HepG2 (cell line): ENCODE measurements around the gene ANKRD6. TPM values are rescaled to one million over a fixed set of nuclear protein-coding genes. Genes with fewer than 3 reads are reported as not detected.

Experiments
- ATAC-seq: fragments of 200-7000 bp; cut with Tn5 transposase; 3 replicates; pipeline ENCODE4 v1.9.1; 2020; ENCODE audit warnings: mild to moderate bottlenecking, moderate library complexity
- BruUV-seq: library from RNA; stranded (reverse); fragments of 400-500 nt; replicated peaks from 2 replicates; lab custom pipeline; 2021; lab: Mats Ljungman, UMichigan
- CTCF ChIA-PET: fragments of 300-600 bp; formaldehyde crosslinking; extraction: SDS; loops from one replicate; lab custom pipeline; 2021; ENCODE audit warnings: low total read pairs, inconsistent platforms, low intra/inter-chr PET ratio; lab: Yijun Ruan, JAX
- POLR2A ChIA-PET: fragments of 350-600 bp; sonication (Branson Sonifier 250); formaldehyde crosslinking; loops from one replicate; lab custom pipeline; 2020; ENCODE audit warnings: antibody characterized with exemption, inconsistent platforms; lab: Yijun Ruan, JAX
- DNase-seq: peaks from one replicate; pipeline ENCODE4 v3.0.0-alpha.2; 2015; ENCODE audit warnings: low spot score
- FAIRE-seq: peaks from 3 replicates; lab custom pipeline; 2011; peaks lifted over from hg19 to GRCh38; lab: Jason Lieb, UNC
- H2AFZ ChIP-seq: one replicate; pipeline ENCODE4 v1.6.1; 2011; ENCODE audit warnings: low read length, inconsistent platforms
- H3K27ac ChIP-seq: fragments of 300-600 bp; 3 replicates; pipeline ENCODE4 v1.8.0; 2011; ENCODE audit warnings: mixed run types, mild to moderate bottlenecking, mixed read lengths, low read length, inconsistent platforms; ENCODE audit not compliant: insufficient read depth; ENCODE audit errors: extremely low read length
- H3K27me3 ChIP-seq, 2 experiments: fragments of 200-600 bp in 1 of 2; 2 replicates in 1 of 2; 3 replicates in 1 of 2; pipeline versions ENCODE4 v1.6.0 to v1.8.0; 2011; ENCODE audit warnings: low read length in 2 of 2, mild to moderate bottlenecking in 2 of 2, moderate library complexity in 2 of 2, inconsistent platforms in 1 of 2; ENCODE audit not compliant: insufficient read depth in 2 of 2, control insufficient read depth in 1 of 2
- H3K36me3 ChIP-seq, 2 experiments: fragments of 200-600 bp in 1 of 2; replicated peaks in 1 of 2; 2 replicates in 1 of 2; 3 replicates in 1 of 2; pipeline versions ENCODE4 v1.5.1 to v1.8.0; 2011; ENCODE audit warnings: low read length in 2 of 2, inconsistent platforms in 1 of 2; ENCODE audit not compliant: insufficient read depth in 2 of 2, control insufficient read depth in 1 of 2
- H3K4me1 ChIP-seq: 2 replicates; pipeline ENCODE4 v1.5.1; 2012; ENCODE audit warnings: low read length, inconsistent platforms; ENCODE audit not compliant: insufficient read depth
- H3K4me2 ChIP-seq: 2 replicates; pipeline ENCODE4 v1.6.0; 2011; ENCODE audit warnings: low read depth, low read length, inconsistent platforms
- H3K4me3 ChIP-seq, 3 experiments: fragments of 200-600 bp in 1 of 3; sonication (generic), shearing (Covaris generic) in 1 of 3; replicated peaks in 1 of 3; 2 replicates each; pipeline ENCODE4 v1.5.1; 2011 to 2016; ENCODE audit warnings: low read length in 3 of 3, inconsistent platforms in 2 of 3, low read depth in 2 of 3, mild to moderate bottlenecking in 2 of 3, control low read depth in 1 of 3, mixed read lengths in 1 of 3; ENCODE audit not compliant: insufficient read depth in 1 of 3
- H3K79me2 ChIP-seq: one replicate; pipeline ENCODE4 v1.6.1; 2011; ENCODE audit warnings: low read length, inconsistent platforms; ENCODE audit not compliant: insufficient read depth
- H3K9ac ChIP-seq: 2 replicates; pipeline ENCODE4 v1.6.0; 2011; ENCODE audit warnings: mild to moderate bottlenecking, low read depth, low read length, inconsistent platforms; ENCODE audit not compliant: insufficient read depth
- H3K9me3 ChIP-seq: 2 replicates; pipeline ENCODE4 v1.5.1; 2012; ENCODE audit warnings: mild to moderate bottlenecking, low read length
- H4K20me1 ChIP-seq: 2 replicates; pipeline ENCODE4 v1.6.0; 2011; ENCODE audit warnings: inconsistent platforms, mild to moderate bottlenecking, low read length, moderate library complexity; ENCODE audit not compliant: insufficient read depth
- CHD4 ChIP-seq: fragments of 200-600 bp; sonication (generic); IDR thresholded peaks from 2 replicates; pipeline ENCODE4 v1.7.0; 2017; ENCODE audit warnings: mild to moderate bottlenecking, low read length, borderline replicate concordance
- DR1 ChIP-seq: sonication (generic); formaldehyde crosslinking; IDR thresholded peaks from 2 replicates; pipeline ENCODE4 v1.8.0; 2021; ENCODE audit warnings: mild to moderate bottlenecking, missing genetic modification reagents, inconsistent platforms
- FOSL2 ChIP-seq: sonication (generic); formaldehyde crosslinking; IDR thresholded peaks from 2 replicates; pipeline ENCODE4 v1.4.0; 2020; ENCODE audit warnings: missing genetic modification reagents
- FOXA3 ChIP-seq: IDR thresholded peaks from 2 replicates; pipeline ENCODE4 v1.6.1; 2016; ENCODE audit warnings: missing genetic modification reagents, missing compliant biosample characterization
- FOXK1 ChIP-seq: sonication (generic); formaldehyde crosslinking; IDR thresholded peaks from 2 replicates; pipeline ENCODE4 v1.4.0; 2020; ENCODE audit warnings: low read depth, missing genetic modification reagents, borderline replicate concordance
- HCFC1 ChIP-seq: fragments of 150-350 bp; IDR thresholded peaks from 2 replicates; pipeline ENCODE4 v1.6.1; 2014; ENCODE audit warnings: low read depth, low read length
- MEIS1 ChIP-seq: sonication (generic); formaldehyde crosslinking; IDR thresholded peaks from 2 replicates; pipeline ENCODE4 v1.9.0; 2021; ENCODE audit warnings: mild to moderate bottlenecking, missing genetic modification reagents, moderate library complexity, borderline replicate concordance
- MZF1 ChIP-seq: sonication (generic); formaldehyde crosslinking; IDR thresholded peaks from 2 replicates; pipeline ENCODE4 v1.8.1; 2023; ENCODE audit warnings: mild to moderate bottlenecking, missing genetic modification reagents, borderline replicate concordance
- PHB2 ChIP-seq: fragments of 450-650 bp; IDR thresholded peaks from 2 replicates; pipeline ENCODE4 v1.6.1; 2018; ENCODE audit not compliant: partially characterized antibody
- SP1 ChIP-seq, 2 experiments: fragments of 450-650 bp in 1 of 2; sonication (generic) in 1 of 2; formaldehyde crosslinking in 1 of 2; IDR thresholded peaks; 2 replicates each; pipeline versions ENCODE4 v1.4.0 to v1.6.1; 2016 to 2020; ENCODE audit warnings: missing genetic modification reagents in 1 of 2
- ZBTB1 ChIP-seq: sonication (generic); formaldehyde crosslinking; IDR thresholded peaks from 2 replicates; pipeline ENCODE4 v1.4.0; 2020; ENCODE audit warnings: missing genetic modification reagents, borderline replicate concordance
- ZBTB3 ChIP-seq: sonication (generic); formaldehyde crosslinking; IDR thresholded peaks from 2 replicates; pipeline ENCODE4 v1.4.0; 2020; ENCODE audit warnings: low read depth, mild to moderate bottlenecking, moderate library complexity, missing genetic modification reagents, borderline replicate concordance
- ZFX ChIP-seq: sonication (generic); formaldehyde crosslinking; IDR thresholded peaks from 2 replicates; pipeline ENCODE4 v1.4.0; 2020; ENCODE audit warnings: mild to moderate bottlenecking, low read depth, missing genetic modification reagents, moderate library complexity
- ZKSCAN5 ChIP-seq: sonication (generic); formaldehyde crosslinking; IDR thresholded peaks from 2 replicates; pipeline ENCODE4 v1.5.1; 2020; ENCODE audit warnings: mild to moderate bottlenecking, missing genetic modification reagents
- ZNF256 ChIP-seq: sonication (generic); formaldehyde crosslinking; conservative IDR thresholded peaks from 2 replicates; pipeline ENCODE4 v1.4.0; 2020; ENCODE audit warnings: missing genetic modification reagents
- ZNF441 ChIP-seq: sonication (generic); formaldehyde crosslinking; IDR thresholded peaks from 2 replicates; pipeline ENCODE4 v1.7.0; 2021; ENCODE audit warnings: missing genetic modification reagents, borderline replicate concordance
- ZNF850 ChIP-seq: sonication (generic); formaldehyde crosslinking; conservative IDR thresholded peaks from 2 replicates; pipeline ENCODE4 v1.9.0; 2021; ENCODE audit warnings: mild to moderate bottlenecking, missing genetic modification reagents
- WGBS: methylation state at CpG from one replicate; pipeline ENCODE4 v1.1.6; 2017; ENCODE audit warnings: low lambda C conversion rate; 5-methylcytosine and 5-hydroxymethylcytosine counted together
- in situ Hi-C: cut with HindIII; loops from 2 replicates; pipeline ENCODE4 v1.10.0; 2017; ENCODE audit warnings: low pct_unique_long_range_greater_than_20kb; ENCODE audit not compliant: extremely low pct_ligation_motif_present
- intact Hi-C: fragments of 100-400 bp; cut with micrococcal nuclease; formaldehyde crosslinking; loops from one replicate; pipeline ENCODE4 v1.10.0; 2022; ENCODE audit not compliant: unreplicated experiment
- polyA plus RNA-seq, 8 experiments: library from polyadenylated mRNA; depleted of rRNA in 3 of 8; stranded (reverse) in 7 of 8; unstranded in 1 of 8; fragments of >200 nt; fragmentation: Illumina TruSeq in 4 of 8; extraction: Trizol in 4 of 8; gene quantifications; 2 replicates each; pipeline versions ENCODE4 v1.2.1 to v1.2.3, GENCODE V29; 2011 to 2016; ENCODE audit warnings: low read depth in 4 of 8, missing spikeins in 1 of 8, mixed read lengths in 1 of 8; ENCODE audit not compliant: insufficient read depth in 1 of 8
- total RNA-seq, 5 experiments: library from RNA; depleted of rRNA; stranded (reverse); fragments of >200 nt; fragmentation: Illumina TruSeq; extraction: Trizol; gene quantifications; 2 replicates each; pipeline ENCODE4 v1.2.3, GENCODE V29; 2016; ENCODE audit warnings: low read depth in 1 of 5
- TF ChIP-seq, protein P1 (sequence below): sonication (generic); formaldehyde crosslinking; IDR thresholded peaks from 2 replicates; pipeline ENCODE4 v1.9.0; 2021; ENCODE audit warnings: missing genetic modification reagents, mild to moderate bottlenecking, borderline replicate concordance
- TF ChIP-seq, protein P2 (sequence below): fragments of 450-650 bp; IDR thresholded peaks from 2 replicates; pipeline ENCODE4 v1.6.1; 2017; ENCODE audit warnings: mild to moderate bottlenecking
- TF ChIP-seq, protein P3 (sequence below): sonication (generic); formaldehyde crosslinking; IDR thresholded peaks from 2 replicates; pipeline ENCODE4 v1.4.0; 2020; ENCODE audit warnings: mild to moderate bottlenecking, missing genetic modification reagents

The ANKRD6 gene
- total and polyA plus RNA-seq, 2 of the 13 experiments (the other 11 are each of a cell fraction or from before 2014, with no cell fraction given): 0.18 to 0.36 TPM

DNA sequence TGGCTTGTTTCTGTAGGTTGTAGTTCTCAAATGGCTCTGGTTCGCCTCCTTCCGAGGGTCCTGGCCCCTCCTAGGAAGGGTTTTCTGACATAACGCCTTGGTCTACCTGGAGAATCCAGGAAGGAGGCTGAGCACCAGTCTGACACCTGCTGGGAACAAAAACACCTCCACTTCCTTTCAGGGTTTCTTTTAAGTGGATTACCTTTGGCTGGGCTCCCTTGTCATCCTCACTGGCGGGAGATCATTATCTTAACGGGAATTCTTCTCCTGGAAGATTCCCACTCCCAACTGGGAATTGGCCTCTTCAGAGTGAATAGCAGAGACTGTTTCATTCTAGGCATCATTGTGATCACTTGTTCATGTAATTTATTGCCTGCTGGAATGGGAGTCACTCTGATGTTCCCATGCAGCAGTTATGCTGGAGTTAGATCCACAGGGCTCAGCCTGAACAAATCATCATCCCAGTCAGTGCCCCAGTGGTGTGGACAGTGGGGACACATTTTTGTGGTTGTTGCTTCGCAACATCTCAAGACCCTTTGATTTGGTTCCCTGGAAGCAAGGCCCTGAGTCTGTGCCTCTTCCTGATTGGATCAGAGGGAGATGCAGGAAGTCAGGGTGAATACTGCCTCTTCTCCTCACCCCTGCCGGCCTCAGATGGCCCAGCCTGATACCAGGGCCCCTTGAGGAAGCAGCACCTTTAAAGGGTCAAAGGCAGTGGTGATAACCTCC is 156.5 kb downstream of the ANKRD6 start:
- H3K4me1 ChIP-seq: no peaks in the 10 kb centered on the region
- H3K79me2 ChIP-seq: no peaks in the 10 kb centered on the region
- 34% methylated on average over 4 of the region's 7 CpGs for WGBS
- ChIA-PET POLR2A (no interaction called here), CTCF (no interaction called here)
- no peak for DNase-seq
- TF ChIP-seq FOXA3 (CRISPR knock-in tag) (no peak), ZKSCAN5 (CRISPR knock-in tag) (no peak), FOSL2 (no peak), PHB2 (no peak), DR1 (CRISPR knock-in tag) (no peak), HCFC1 (no peak), ZFX (CRISPR knock-in tag) (no peak), MEIS1 (no peak), ZNF256 (no peak), FOXK1 (no peak), ZBTB3 (no peak), ZBTB1 (CRISPR knock-in tag) (no peak), ZNF850 (CRISPR knock-in tag) (no peak), SP1 (IDR thresholded peaks at IDR 0.05) (no peak), SP1 (CRISPR knock-in tag; IDR thresholded peaks at IDR 0.05) (no peak), CHD4 (no peak), ZNF441 (no peak), MZF1 (CRISPR knock-in tag) (no peak)
- TF ChIP-seq, protein P1, sequence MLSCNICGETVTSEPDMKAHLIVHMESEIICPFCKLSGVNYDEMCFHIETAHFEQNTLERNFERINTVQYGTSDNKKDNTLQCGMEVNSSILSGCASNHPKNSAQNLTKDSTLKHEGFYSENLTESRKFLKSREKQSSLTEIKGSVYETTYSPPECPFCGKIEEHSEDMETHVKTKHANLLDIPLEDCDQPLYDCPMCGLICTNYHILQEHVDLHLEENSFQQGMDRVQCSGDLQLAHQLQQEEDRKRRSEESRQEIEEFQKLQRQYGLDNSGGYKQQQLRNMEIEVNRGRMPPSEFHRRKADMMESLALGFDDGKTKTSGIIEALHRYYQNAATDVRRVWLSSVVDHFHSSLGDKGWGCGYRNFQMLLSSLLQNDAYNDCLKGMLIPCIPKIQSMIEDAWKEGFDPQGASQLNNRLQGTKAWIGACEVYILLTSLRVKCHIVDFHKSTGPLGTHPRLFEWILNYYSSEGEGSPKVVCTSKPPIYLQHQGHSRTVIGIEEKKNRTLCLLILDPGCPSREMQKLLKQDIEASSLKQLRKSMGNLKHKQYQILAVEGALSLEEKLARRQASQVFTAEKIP (CRISPR knock-in tag): no peak
- TF ChIP-seq, protein P2, sequence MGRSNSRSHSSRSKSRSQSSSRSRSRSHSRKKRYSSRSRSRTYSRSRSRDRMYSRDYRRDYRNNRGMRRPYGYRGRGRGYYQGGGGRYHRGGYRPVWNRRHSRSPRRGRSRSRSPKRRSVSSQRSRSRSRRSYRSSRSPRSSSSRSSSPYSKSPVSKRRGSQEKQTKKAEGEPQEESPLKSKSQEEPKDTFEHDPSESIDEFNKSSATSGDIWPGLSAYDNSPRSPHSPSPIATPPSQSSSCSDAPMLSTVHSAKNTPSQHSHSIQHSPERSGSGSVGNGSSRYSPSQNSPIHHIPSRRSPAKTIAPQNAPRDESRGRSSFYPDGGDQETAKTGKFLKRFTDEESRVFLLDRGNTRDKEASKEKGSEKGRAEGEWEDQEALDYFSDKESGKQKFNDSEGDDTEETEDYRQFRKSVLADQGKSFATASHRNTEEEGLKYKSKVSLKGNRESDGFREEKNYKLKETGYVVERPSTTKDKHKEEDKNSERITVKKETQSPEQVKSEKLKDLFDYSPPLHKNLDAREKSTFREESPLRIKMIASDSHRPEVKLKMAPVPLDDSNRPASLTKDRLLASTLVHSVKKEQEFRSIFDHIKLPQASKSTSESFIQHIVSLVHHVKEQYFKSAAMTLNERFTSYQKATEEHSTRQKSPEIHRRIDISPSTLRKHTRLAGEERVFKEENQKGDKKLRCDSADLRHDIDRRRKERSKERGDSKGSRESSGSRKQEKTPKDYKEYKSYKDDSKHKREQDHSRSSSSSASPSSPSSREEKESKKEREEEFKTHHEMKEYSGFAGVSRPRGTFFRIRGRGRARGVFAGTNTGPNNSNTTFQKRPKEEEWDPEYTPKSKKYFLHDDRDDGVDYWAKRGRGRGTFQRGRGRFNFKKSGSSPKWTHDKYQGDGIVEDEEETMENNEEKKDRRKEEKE: no peak
- TF ChIP-seq, protein P3, sequence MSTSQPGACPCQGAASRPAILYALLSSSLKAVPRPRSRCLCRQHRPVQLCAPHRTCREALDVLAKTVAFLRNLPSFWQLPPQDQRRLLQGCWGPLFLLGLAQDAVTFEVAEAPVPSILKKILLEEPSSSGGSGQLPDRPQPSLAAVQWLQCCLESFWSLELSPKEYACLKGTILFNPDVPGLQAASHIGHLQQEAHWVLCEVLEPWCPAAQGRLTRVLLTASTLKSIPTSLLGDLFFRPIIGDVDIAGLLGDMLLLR: no peak
- H2AFZ ChIP-seq: no peak overlapping the region
- no peak overlapping the region for H3K4me2 ChIP-seq
- H3K4me3 ChIP-seq: no peak overlapping the region
- no peaks in the 10 kb centered on the region for H3K9me3 ChIP-seq
- no TSS peak for BruUV-seq
- H4K20me1 ChIP-seq: no peaks in the 10 kb centered on the region
- intact Hi-C loops (no loop called here), in situ Hi-C loops (no loop called here)
- FAIRE-seq: no peak
- H3K27ac ChIP-seq: no peak overlapping the region
- no peak overlapping the region for H3K9ac ChIP-seq
- no peaks in the 10 kb centered on the region; a peak in 1 of 5 replicates for H3K27me3 ChIP-seq
- H3K36me3 ChIP-seq: no peaks in the 10 kb centered on the region
- no peak for ATAC-seq
